Caco-2 (cell line): ENCODE data around the gene HTRA2. TPM values are rescaled to one million over a fixed set of nuclear protein-coding genes. Genes with fewer than 3 reads are reported as not detected.

Source experiments
- BruUV-seq: library from RNA; stranded (reverse); fragments of 400-500 nt; replicated peaks from 2 replicates; lab custom pipeline; 2021; lab: Mats Ljungman, UMichigan
- CTCF ChIA-PET: fragments of 300-600 bp; sonication (Branson Sonifier 250); formaldehyde crosslinking; loops from one replicate; lab custom pipeline; 2022; ENCODE audit warnings: antibody characterized with exemption; lab: Charles Lee
- POLR2A ChIA-PET: fragments of 300-600 bp; sonication (Branson Sonifier 250); formaldehyde crosslinking; loops from one replicate; lab custom pipeline; 2022; ENCODE audit warnings: antibody characterized with exemption; lab: Charles Lee
- DNase-seq, 2 experiments: peaks; one replicate each; pipeline versions ENCODE4 v3.0.0 to v3.0.0-alpha.2; 2020 to 2022
- H3K27me3 ChIP-seq: replicated peaks from 2 replicates; pipeline ENCODE4 v1.6.0; 2011; ENCODE audit warnings: low read length; ENCODE audit not compliant: control insufficient read depth, insufficient read depth
- H3K36me3 ChIP-seq: 2 replicates; pipeline ENCODE4 v1.5.1; 2011; ENCODE audit warnings: low read length; ENCODE audit not compliant: control insufficient read depth, insufficient read depth
- H3K4me1 ChIP-seq: fragments of 250-450 bp; sonication (Bioruptor Pico); 2 replicates; pipeline ENCODE4 v1.5.1; 2020; ENCODE audit warnings: mild to moderate bottlenecking
- H3K4me3 ChIP-seq: 2 replicates; pipeline ENCODE4 v1.5.1; 2011; ENCODE audit warnings: low read depth, mild to moderate bottlenecking, control low read depth, low read length
- H3K9me3 ChIP-seq: fragments of 250-450 bp; sonication (Bioruptor Pico); 2 replicates; pipeline ENCODE4 v1.5.1; 2020; ENCODE audit warnings: mild to moderate bottlenecking, moderate library complexity
- H3K27ac Mint-ChIP-seq: one replicate; pipeline ENCODE4 v1.8.0; 2022; ENCODE audit warnings: mixed read lengths; ENCODE audit not compliant: unreplicated experiment
- H3K27me3 Mint-ChIP-seq: one replicate; pipeline ENCODE4 v1.8.0; 2022; ENCODE audit warnings: mixed read lengths; ENCODE audit not compliant: insufficient read depth, unreplicated experiment
- H3K36me3 Mint-ChIP-seq: one replicate; pipeline ENCODE4 v1.8.0; 2022; ENCODE audit warnings: mild to moderate bottlenecking, mixed read lengths; ENCODE audit not compliant: insufficient read depth, unreplicated experiment
- H3K4me1 Mint-ChIP-seq: one replicate; pipeline ENCODE4 v1.8.0; 2022; ENCODE audit warnings: low read depth, mixed read lengths; ENCODE audit not compliant: unreplicated experiment
- H3K4me3 Mint-ChIP-seq: one replicate; pipeline ENCODE4 v1.8.0; 2022; ENCODE audit warnings: mild to moderate bottlenecking, moderate library complexity, mixed read lengths; ENCODE audit not compliant: unreplicated experiment
- H3K9me3 Mint-ChIP-seq: one replicate; pipeline ENCODE4 v1.8.0; 2022; ENCODE audit warnings: mixed read lengths; ENCODE audit not compliant: unreplicated experiment
- intact Hi-C: fragments of 100-400 bp; cut with micrococcal nuclease; formaldehyde crosslinking; loops from one replicate; pipeline ENCODE4 v1.10.0; 2022; ENCODE audit not compliant: unreplicated experiment
- total RNA-seq: library from RNA; stranded (reverse); gene quantifications from 2 replicates; pipeline ENCODE4 v1.2.3, GENCODE V29; 2022
- TF ChIP-seq, protein P1 (sequence below), 2 experiments: fragments of 200-600 bp in 1 of 2; IDR thresholded peaks; 1 replicate in 1 of 2; 2 replicates in 1 of 2; pipeline versions ENCODE4 v1.5.1 to v1.8.0; 2011 to 2022; ENCODE audit warnings: antibody characterized with exemption in 1 of 2, control low read depth in 1 of 2, inconsistent platforms in 1 of 2, low read depth in 1 of 2, low read length in 1 of 2, mild to moderate bottlenecking in 1 of 2, moderate library complexity in 1 of 2; ENCODE audit not compliant: insufficient read depth in 1 of 2, severe bottlenecking in 1 of 2, unreplicated experiment in 1 of 2

HTRA2 gene
- total RNA-seq, 1 experiment from 2014 or later, result 27.3 TPM

GRCh38 chr2:74525717-74526648 lies 3.8 kb upstream of the HTRA2 start, which contains the start of gene DQX1:
TSS of gene DQX1 (minus strand) at chr2:74526231. CDS start at chr2:74525729, 502 bp downstream.
- POLR2A ChIA-PET, result interaction anchor here (0.7 to 1.5 kb wide), 3 partner anchors 16 to 43 kb away, joined by 3 to 5 read pairs (median 3); no protein-coding TSS in a partner anchor
- CTCF ChIA-PET, result no interaction called here
- peak; percentile 43 to 58 for DNase-seq

DNA sequence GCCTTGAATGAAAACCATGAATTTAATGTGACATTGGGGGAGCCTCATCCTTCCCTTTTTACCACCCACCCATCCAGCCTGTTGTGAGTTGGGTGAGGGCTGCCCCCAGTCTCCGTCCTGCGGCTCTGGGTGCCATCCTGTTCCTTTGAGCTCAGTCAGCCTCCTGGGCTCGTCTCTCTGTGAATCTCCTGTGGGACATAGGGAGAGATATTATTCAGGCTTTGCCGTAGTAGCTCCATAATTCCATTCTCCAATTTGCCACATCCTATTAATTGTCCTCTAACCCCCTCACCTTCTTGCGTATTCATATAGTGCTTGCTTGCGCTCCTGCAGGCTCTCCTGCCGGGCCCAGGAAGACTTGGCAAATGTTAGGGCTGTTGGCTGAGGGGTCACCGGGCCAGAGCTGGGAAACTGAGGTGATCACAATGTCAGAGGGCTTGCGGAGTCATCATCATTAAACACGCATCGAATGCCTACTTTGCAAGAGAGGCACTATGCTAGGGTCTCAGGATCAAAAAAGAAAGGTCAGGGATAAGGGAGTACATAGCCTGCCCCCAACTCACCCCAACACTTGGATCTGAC lies 3.0 kb upstream of the HTRA2 start:
- H3K27me3 Mint-ChIP-seq, result no peaks in the 10 kb centered on the region
- DNase-seq, result no peak
- Histone ChIP-seq H3K36me3 (peaks cover 9% of the 10 kb centered on the region), H3K4me3 (no peak overlapping the region), H3K4me1 (peaks cover 6% of the 10 kb centered on the region), H3K27me3 (no peaks in the 10 kb centered on the region), H3K9me3 (no peaks in the 10 kb centered on the region)
- H3K36me3 Mint-ChIP-seq, result peaks cover 46% of the 10 kb centered on the region
- POLR2A ChIA-PET, result interaction anchor here (0.7 to 1.5 kb wide), 3 partner anchors 17 to 43 kb away, joined by 3 to 5 read pairs (median 3); no protein-coding TSS in a partner anchor
- no peak overlapping the region for H3K27ac Mint-ChIP-seq
- intact Hi-C loops, result no loop called here
- peaks cover 18% of the 10 kb centered on the region for H3K4me1 Mint-ChIP-seq
- CTCF ChIA-PET, result no interaction called here
- BruUV-seq, result no TSS peak
- no peak overlapping the region for H3K4me3 Mint-ChIP-seq
- H3K9me3 Mint-ChIP-seq, result no peaks in the 10 kb centered on the region
- TF ChIP-seq, protein P1, sequence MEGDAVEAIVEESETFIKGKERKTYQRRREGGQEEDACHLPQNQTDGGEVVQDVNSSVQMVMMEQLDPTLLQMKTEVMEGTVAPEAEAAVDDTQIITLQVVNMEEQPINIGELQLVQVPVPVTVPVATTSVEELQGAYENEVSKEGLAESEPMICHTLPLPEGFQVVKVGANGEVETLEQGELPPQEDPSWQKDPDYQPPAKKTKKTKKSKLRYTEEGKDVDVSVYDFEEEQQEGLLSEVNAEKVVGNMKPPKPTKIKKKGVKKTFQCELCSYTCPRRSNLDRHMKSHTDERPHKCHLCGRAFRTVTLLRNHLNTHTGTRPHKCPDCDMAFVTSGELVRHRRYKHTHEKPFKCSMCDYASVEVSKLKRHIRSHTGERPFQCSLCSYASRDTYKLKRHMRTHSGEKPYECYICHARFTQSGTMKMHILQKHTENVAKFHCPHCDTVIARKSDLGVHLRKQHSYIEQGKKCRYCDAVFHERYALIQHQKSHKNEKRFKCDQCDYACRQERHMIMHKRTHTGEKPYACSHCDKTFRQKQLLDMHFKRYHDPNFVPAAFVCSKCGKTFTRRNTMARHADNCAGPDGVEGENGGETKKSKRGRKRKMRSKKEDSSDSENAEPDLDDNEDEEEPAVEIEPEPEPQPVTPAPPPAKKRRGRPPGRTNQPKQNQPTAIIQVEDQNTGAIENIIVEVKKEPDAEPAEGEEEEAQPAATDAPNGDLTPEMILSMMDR (IDR thresholded peaks at IDR 0.05; ENCODE audit: insufficient read depth in 1 of 2, low read depth in 1 of 2, low read length in 1 of 2, severe bottlenecking in 1 of 2, unreplicated experiment in 1 of 2), result no peak

More at GRCh38 chr2:74525717-74526648, 3.8 kb upstream of the HTRA2 start, which contains the start of gene DQX1:
- Mint-ChIP-seq H3K4me1 (peaks cover 12% of the 10 kb centered on the region), H3K27me3 (no peaks in the 10 kb centered on the region), H3K27ac (no peak within 1 kb of the TSS), H3K36me3 (peaks cover 41% of the 10 kb centered on the region), H3K9me3 (no peaks in the 10 kb centered on the region), H3K4me3 (no peak within 1 kb of the TSS)
- TF ChIP-seq, protein P1 (IDR thresholded peaks at IDR 0.05; ENCODE audit: insufficient read depth in 1 of 2, low read depth in 1 of 2, low read length in 1 of 2, severe bottlenecking in 1 of 2, unreplicated experiment in 1 of 2), result no peak
- intact Hi-C loops, result no loop called here
- no TSS peak for BruUV-seq
- Histone ChIP-seq H3K4me3 (peak within 1 kb of the TSS; percentile 13; the same call in 1 of the 2 replicates), H3K9me3 (no peaks in the 10 kb centered on the region), H3K36me3 (peaks cover 9% of the 10 kb centered on the region), H3K4me1 (peaks cover 6% of the 10 kb centered on the region), H3K27me3 (no peaks in the 10 kb centered on the region)

- TF ChIP-seq, protein P1 (IDR thresholded peaks at IDR 0.05; ENCODE audit: insufficient read depth in 1 of 2, low read depth in 1 of 2, low read length in 1 of 2, severe bottlenecking in 1 of 2, unreplicated experiment in 1 of 2), result no peak
- Mint-ChIP-seq H3K4me3 (peak overlapping the region; percentile 99), H3K36me3 (peaks cover 46% of the 10 kb centered on the region), H3K4me1 (peaks cover 18% of the 10 kb centered on the region), H3K27me3 (no peaks in the 10 kb centered on the region), H3K9me3 (no peaks in the 10 kb centered on the region), H3K27ac (peak overlapping the region; percentile 28)
- Histone ChIP-seq H3K27me3 (no peaks in the 10 kb centered on the region), H3K9me3 (no peaks in the 10 kb centered on the region), H3K36me3 (peaks cover 9% of the 10 kb centered on the region), H3K4me3 (no peak overlapping the region), H3K4me1 (peaks cover 6% of the 10 kb centered on the region)
- intact Hi-C loops, result loop anchor here (2.0 kb wide), 1 partner anchor 73 kb away; the partner anchor contains the start of gene INO80B
- TSS peak; percentile 53 for BruUV-seq
- ChIA-PET CTCF (no interaction called here), POLR2A (interaction anchor here (0.5 kb wide), 1 partner anchor 11 kb away, joined by 4 read pairs; no protein-coding TSS in a partner anchor)
- no peak for DNase-seq
These were observed 2.0 kb upstream of the HTRA2 start for GRCh38 chr2:74527741-74528140.
